Measurements from ENCODE around the gene ARTN. TPM values are rescaled to one million over a fixed set of nuclear protein-coding genes. Genes with fewer than 3 reads are reported as not detected.

ARTN gene
- total and polyA plus RNA-seq, 5 donors from 2014 or later: 1.5 TPM; not detected in 4

DNA sequence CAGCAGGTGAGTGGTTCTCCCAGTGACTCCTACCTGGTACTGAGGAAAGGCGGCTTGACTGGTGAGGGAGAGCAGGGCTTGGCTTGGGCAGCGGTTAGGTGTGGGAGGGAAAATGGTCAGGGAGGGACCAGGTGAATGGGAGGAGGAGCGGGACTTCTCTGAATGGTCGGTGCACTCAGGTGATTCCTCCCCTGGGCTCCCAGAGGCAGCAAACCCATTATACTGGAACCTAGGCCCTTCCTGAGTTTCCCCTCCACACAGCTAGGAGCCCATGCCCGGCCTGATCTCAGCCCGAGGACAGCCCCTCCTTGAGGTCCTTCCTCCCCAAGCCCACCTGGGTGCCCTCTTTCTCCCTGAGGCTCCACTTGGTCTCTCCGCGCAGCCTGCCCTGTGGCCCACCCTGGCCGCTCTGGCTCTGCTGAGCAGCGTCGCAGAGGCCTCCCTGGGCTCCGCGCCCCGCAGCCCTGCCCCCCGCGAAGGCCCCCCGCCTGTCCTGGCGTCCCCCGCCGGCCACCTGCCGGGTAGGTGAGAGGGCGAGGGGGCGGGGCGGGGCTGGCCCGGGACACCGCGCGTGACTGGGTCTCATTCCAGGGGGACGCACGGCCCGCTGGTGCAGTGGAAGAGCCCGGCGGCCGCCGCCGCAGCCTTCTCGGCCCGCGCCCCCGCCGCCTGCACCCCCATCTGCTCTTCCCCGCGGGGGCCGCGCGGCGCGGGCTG, 2.3 kb downstream of the ARTN start:
- Mint-ChIP-seq H3K4me1 (peaks cover 0 to 30% (median 15%) of the 10 kb centered on the region in 4 donors), H3K9me3 (no peaks in the 10 kb centered on the region), H3K4me3 (peak overlapping the region in 1 of 4 donors; percentile 62), H3K36me3 (peaks cover 13% of the 10 kb centered on the region), H3K27ac (no peak overlapping the region), H3K27me3 (peaks cover 34% of the 10 kb centered on the region)
- Histone ChIP-seq H3K4me1 (ENCODE audit: control insufficient read depth, insufficient read depth, low read length, poor library complexity, severe bottlenecking) (peaks cover 22% of the 10 kb centered on the region), H3K36me3 (ENCODE audit: control insufficient read depth, insufficient read depth, low read length) (no peaks in the 10 kb centered on the region), H3K9me3 (ENCODE audit: control insufficient read depth in 2 of 2, low read length in 2 of 2) (no peaks in the 10 kb centered on the region), H3K4me3 (ENCODE audit: low read depth, low read length) (no peak overlapping the region), H3K27me3 (ENCODE audit: control insufficient read depth, insufficient read depth, low read length) (peaks cover 10% of the 10 kb centered on the region), H3K27ac (ENCODE audit: insufficient read depth, low read length, poor library complexity, severe bottlenecking) (no peak overlapping the region)
- DNase-seq (no peak), ATAC-seq (ENCODE audit: low read depth in 2 of 2) (no peak)

DNA sequence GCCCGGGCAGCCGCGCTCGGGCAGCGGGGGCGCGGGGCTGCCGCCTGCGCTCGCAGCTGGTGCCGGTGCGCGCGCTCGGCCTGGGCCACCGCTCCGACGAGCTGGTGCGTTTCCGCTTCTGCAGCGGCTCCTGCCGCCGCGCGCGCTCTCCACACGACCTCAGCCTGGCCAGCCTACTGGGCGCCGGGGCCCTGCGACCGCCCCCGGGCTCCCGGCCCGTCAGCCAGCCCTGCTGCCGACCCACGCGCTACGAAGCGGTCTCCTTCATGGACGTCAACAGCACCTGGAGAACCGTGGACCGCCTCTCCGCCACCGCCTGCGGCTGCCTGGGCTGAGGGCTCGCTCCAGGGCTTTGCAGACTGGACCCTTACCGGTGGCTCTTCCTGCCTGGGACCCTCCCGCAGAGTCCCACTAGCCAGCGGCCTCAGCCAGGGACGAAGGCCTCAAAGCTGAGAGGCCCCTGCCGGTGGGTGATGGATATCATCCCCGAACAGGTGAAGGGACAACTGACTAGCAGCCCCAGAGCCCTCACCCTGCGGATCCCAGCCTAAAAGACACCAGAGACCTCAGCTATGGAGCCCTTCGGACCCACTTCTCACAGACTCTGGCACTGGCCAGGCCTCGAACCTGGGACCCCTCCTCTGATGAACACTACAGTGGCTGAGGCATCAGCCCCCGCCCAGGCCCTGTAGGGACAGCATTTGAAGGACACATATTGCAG, 3.0 kb downstream of the ARTN start:
- peaks cover 0 to 30% (median 15%) of the 10 kb centered on the region in 4 donors for H3K4me1 Mint-ChIP-seq

DNA sequence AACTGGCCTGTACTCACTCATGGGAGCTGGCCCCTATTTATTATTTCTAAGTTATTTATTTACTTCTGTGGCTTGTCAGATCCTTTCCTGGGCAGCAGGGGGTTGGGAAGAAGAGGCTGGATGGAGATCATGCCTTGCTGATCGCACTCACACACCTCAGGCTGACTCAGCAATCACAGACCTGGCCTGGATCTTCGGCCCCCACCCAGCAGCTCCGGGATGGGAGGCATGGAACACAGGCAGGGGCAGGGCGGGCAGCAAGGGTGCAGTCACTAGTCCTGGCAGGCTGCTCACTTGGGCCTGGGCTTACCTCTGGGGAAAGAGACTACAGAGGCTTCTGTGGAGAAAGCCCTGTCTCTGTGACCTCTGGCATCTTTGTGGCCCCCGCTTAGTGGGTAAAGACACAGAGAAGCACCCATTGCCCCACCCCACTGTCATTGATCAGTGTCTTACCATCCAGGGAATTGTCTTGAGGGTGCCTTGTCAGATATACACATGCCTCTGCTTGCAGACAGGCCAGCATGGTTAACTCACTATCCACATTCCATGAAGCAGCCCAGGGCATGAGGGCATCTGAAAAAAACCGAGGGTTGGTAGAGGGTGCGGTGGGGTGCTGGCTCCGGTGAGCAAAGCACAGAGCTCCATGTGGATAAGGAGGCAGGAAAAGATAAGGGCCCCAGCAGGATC, 3.7 kb downstream of the ARTN start:
- ATAC-seq (ENCODE audit: low read depth in 2 of 2): no peak

More for the DNA sequence above, 3.0 kb downstream of the ARTN start:
- peak in 1 of 3 donors; percentile 43 for DNase-seq
- Histone ChIP-seq H3K36me3 (ENCODE audit: control insufficient read depth, insufficient read depth, low read length) (no peaks in the 10 kb centered on the region), H3K27ac (ENCODE audit: insufficient read depth, low read length, poor library complexity, severe bottlenecking) (no peak overlapping the region), H3K4me1 (ENCODE audit: control insufficient read depth, insufficient read depth, low read length, poor library complexity, severe bottlenecking) (peaks cover 22% of the 10 kb centered on the region), H3K9me3 (ENCODE audit: control insufficient read depth in 2 of 2, low read length in 2 of 2) (no peaks in the 10 kb centered on the region), H3K4me3 (ENCODE audit: low read depth, low read length) (no peak overlapping the region), H3K27me3 (ENCODE audit: control insufficient read depth, insufficient read depth, low read length) (peaks cover 10% of the 10 kb centered on the region)
- no peak overlapping the region for H3K27ac Mint-ChIP-seq
- peak overlapping the region in 3 of 4 donors; percentile 35 to 53 (median 46) for H3K4me3 Mint-ChIP-seq
- peaks cover 13% of the 10 kb centered on the region for H3K36me3 Mint-ChIP-seq
- peak; percentile 41 for ATAC-seq (ENCODE audit: low read depth in 2 of 2)
- H3K27me3 Mint-ChIP-seq: peaks cover 34% of the 10 kb centered on the region
- no peaks in the 10 kb centered on the region for H3K9me3 Mint-ChIP-seq

DNA sequence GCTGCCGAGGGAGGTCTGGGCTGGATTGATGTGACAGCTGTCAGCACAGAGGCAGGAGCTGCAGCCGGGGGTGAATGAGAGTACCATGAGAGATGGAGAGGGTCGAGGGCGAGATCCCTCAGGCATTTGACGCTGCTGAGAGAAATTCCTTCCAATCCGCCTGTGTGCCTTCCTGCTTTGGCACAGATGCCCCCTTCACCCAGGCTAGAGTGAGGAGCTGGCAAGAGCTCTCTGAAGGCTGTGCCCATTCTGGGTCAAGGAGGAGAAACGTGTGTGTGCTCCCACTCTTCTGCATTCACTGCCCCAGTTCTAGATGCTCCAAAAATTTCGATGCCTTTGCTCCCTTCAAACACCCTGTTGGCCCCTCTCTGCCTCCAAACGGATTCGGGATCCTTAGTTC, 4.8 kb downstream of the ARTN start:
- H3K36me3 ChIP-seq (ENCODE audit: control insufficient read depth, insufficient read depth, low read length): no peaks in the 10 kb centered on the region
- H3K27me3 ChIP-seq (ENCODE audit: control insufficient read depth, insufficient read depth, low read length): peaks cover 10% of the 10 kb centered on the region
- Mint-ChIP-seq H3K27me3 (peaks cover 24% of the 10 kb centered on the region), H3K4me3 (peak overlapping the region in 1 of 4 donors; percentile 29), H3K27ac (no peak overlapping the region), H3K9me3 (no peaks in the 10 kb centered on the region), H3K4me1 (peaks cover 0 to 33% (median 13%) of the 10 kb centered on the region in 4 donors), H3K36me3 (peaks cover 13% of the 10 kb centered on the region)
- ATAC-seq (ENCODE audit: low read depth in 2 of 2) (no peak), DNase-seq (no peak)
- no peak overlapping the region for H3K4me3 ChIP-seq (ENCODE audit: low read depth, low read length)
- H3K9me3 ChIP-seq (ENCODE audit: control insufficient read depth in 2 of 2, low read length in 2 of 2): no peaks in the 10 kb centered on the region
- peaks cover 19% of the 10 kb centered on the region for H3K4me1 ChIP-seq (ENCODE audit: control insufficient read depth, insufficient read depth, low read length, poor library complexity, severe bottlenecking)
- H3K27ac ChIP-seq (ENCODE audit: insufficient read depth, low read length, poor library complexity, severe bottlenecking): no peak overlapping the region

More for the DNA sequence above, 3.7 kb downstream of the ARTN start:
- peaks cover 33% of the 10 kb centered on the region for H3K27me3 Mint-ChIP-seq
- H3K27me3 ChIP-seq (ENCODE audit: control insufficient read depth, insufficient read depth, low read length): peaks cover 10% of the 10 kb centered on the region
- no peak for DNase-seq
- no peak overlapping the region for H3K4me3 ChIP-seq (ENCODE audit: low read depth, low read length)
- H3K4me1 Mint-ChIP-seq: peaks cover 0 to 34% (median 15%) of the 10 kb centered on the region in 4 donors
- H3K27ac ChIP-seq (ENCODE audit: insufficient read depth, low read length, poor library complexity, severe bottlenecking): no peak overlapping the region
- H3K36me3 ChIP-seq (ENCODE audit: control insufficient read depth, insufficient read depth, low read length): no peaks in the 10 kb centered on the region
- peaks cover 13% of the 10 kb centered on the region for H3K36me3 Mint-ChIP-seq
- peaks cover 22% of the 10 kb centered on the region for H3K4me1 ChIP-seq (ENCODE audit: control insufficient read depth, insufficient read depth, low read length, poor library complexity, severe bottlenecking)
- H3K27ac Mint-ChIP-seq: no peak overlapping the region
- peak overlapping the region in 2 of 4 donors; percentile 35 to 46 for H3K4me3 Mint-ChIP-seq
- no peaks in the 10 kb centered on the region for H3K9me3 ChIP-seq (ENCODE audit: control insufficient read depth in 2 of 2, low read length in 2 of 2)
- no peaks in the 10 kb centered on the region for H3K9me3 Mint-ChIP-seq

DNA sequence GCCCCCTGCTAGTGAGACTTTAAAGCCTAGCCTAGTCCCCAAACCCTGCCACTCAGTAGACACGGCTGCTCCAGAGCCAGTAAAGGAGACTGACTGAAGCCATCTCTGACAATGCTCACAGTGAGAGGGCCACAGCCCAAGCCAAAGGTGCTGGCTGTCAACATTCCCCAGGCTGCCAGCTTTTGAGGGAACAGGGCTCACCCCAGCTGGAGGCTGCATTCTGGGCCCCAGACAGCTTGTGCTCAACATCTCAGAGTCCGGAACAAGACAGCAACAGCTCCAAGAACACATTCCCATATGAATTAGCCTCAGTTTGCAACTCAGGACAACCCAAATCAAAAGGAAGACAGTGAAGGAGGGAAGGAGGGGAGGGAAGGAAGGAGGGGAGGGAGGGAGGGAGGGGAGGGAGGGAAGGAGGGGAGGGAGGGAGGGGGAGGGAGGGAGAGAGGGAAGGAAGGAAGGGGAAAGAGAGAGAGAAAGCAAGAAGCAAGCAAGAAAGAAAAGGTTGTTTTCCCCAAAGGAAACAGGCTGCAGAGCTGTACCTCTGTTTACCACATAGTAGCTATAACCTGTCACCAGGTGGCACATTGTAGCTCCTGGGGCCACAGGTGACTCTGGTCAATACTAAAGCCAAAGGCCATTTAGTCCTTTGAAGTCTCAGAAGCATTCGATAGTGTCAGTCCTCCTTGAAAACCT, 5.4 kb downstream of the ARTN start:
- DNase-seq (no peak), ATAC-seq (ENCODE audit: low read depth in 2 of 2) (no peak)
- peaks cover 0 to 30% (median 12%) of the 10 kb centered on the region in 4 donors for H3K4me1 Mint-ChIP-seq
- Histone ChIP-seq H3K27ac (ENCODE audit: insufficient read depth, low read length, poor library complexity, severe bottlenecking) (no peak overlapping the region), H3K4me3 (ENCODE audit: low read depth, low read length) (no peak overlapping the region), H3K27me3 (ENCODE audit: control insufficient read depth, insufficient read depth, low read length) (peaks cover 8% of the 10 kb centered on the region), H3K4me1 (ENCODE audit: control insufficient read depth, insufficient read depth, low read length, poor library complexity, severe bottlenecking) (peaks cover 12% of the 10 kb centered on the region), H3K36me3 (ENCODE audit: control insufficient read depth, insufficient read depth, low read length) (no peaks in the 10 kb centered on the region), H3K9me3 (ENCODE audit: control insufficient read depth in 2 of 2, low read length in 2 of 2) (no peaks in the 10 kb centered on the region)
- H3K9me3 Mint-ChIP-seq: no peaks in the 10 kb centered on the region
- peaks cover 22% of the 10 kb centered on the region for H3K27me3 Mint-ChIP-seq
- peak overlapping the region in 2 of 4 donors; percentile 29 to 56 for H3K4me3 Mint-ChIP-seq
- H3K27ac Mint-ChIP-seq: no peak overlapping the region
- peaks cover 13% of the 10 kb centered on the region for H3K36me3 Mint-ChIP-seq

DNA sequence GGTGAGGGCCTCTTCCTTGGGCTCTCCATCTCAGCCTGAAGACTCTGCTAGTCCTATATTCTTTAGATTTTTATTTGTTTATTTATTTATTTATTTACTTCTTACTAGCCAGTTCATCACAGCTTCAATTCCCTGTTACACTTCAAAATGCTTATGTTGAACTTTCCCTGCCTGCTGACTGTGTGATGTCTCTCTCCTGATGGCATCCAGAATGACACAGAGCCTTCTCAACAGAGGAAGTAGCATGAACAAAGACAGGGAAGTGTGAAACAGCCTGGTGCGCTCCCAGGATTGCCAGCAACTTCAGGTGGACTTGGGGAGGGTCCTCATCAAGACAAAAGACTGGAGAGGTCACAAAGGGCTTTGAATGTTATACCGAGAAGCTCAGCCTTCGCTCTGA, 8.8 kb downstream of the ARTN start:
- ATAC-seq (ENCODE audit: low read depth in 2 of 2) (no peak), DNase-seq (no peak)
- H3K36me3 ChIP-seq (ENCODE audit: control insufficient read depth, insufficient read depth, low read length): no peaks in the 10 kb centered on the region
- H3K9me3 ChIP-seq (ENCODE audit: control insufficient read depth in 2 of 2, low read length in 2 of 2): no peaks in the 10 kb centered on the region
- H3K36me3 Mint-ChIP-seq: peaks cover 13% of the 10 kb centered on the region
- H3K27ac ChIP-seq (ENCODE audit: insufficient read depth, low read length, poor library complexity, severe bottlenecking): no peak overlapping the region
- H3K27me3 Mint-ChIP-seq: no peaks in the 10 kb centered on the region
- H3K4me1 ChIP-seq (ENCODE audit: control insufficient read depth, insufficient read depth, low read length, poor library complexity, severe bottlenecking): peaks cover 18% of the 10 kb centered on the region
- no peak overlapping the region for H3K27ac Mint-ChIP-seq
- no peaks in the 10 kb centered on the region for H3K27me3 ChIP-seq (ENCODE audit: control insufficient read depth, insufficient read depth, low read length)
- H3K9me3 Mint-ChIP-seq: no peaks in the 10 kb centered on the region
- H3K4me1 Mint-ChIP-seq: peaks cover 5 to 43% (median 18%) of the 10 kb centered on the region in 4 donors
- H3K4me3 ChIP-seq (ENCODE audit: low read depth, low read length): no peak overlapping the region
- peak overlapping the region in 2 of 4 donors; percentile 4 to 57 for H3K4me3 Mint-ChIP-seq

DNA sequence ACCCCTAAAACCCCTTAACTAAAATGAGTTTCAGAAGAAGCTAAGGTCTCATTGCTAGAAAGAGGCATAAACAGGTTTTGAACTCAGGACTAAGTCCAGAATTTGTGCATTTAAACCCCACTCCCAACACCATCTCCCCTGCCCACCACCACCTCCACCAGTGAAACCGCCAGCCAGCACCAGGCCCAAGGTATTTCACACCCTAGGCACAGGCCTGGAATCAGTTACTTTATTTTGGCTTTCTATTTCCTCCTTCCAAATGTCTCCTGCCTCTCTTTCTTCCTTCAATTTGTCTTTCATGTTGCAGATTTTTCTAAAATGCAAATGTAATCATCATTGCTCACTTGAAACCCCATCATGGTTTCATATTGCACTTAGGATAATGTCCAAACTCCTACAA, 11.3 kb downstream of the ARTN start:
- DNase-seq: no peak
- H3K27ac ChIP-seq (ENCODE audit: insufficient read depth, low read length, poor library complexity, severe bottlenecking): no peak overlapping the region
- Mint-ChIP-seq H3K36me3 (peaks cover 4% of the 10 kb centered on the region), H3K9me3 (no peaks in the 10 kb centered on the region), H3K4me3 (peak overlapping the region; percentile 63 to 95 (median 90)), H3K27me3 (no peaks in the 10 kb centered on the region), H3K27ac (peak overlapping the region in 1 of 3 donors; percentile 92), H3K4me1 (peaks cover 5 to 53% (median 25%) of the 10 kb centered on the region in 4 donors)
- peaks cover 26% of the 10 kb centered on the region for H3K4me1 ChIP-seq (ENCODE audit: control insufficient read depth, insufficient read depth, low read length, poor library complexity, severe bottlenecking)
- ATAC-seq (ENCODE audit: low read depth in 2 of 2): no peak
- no peak overlapping the region for H3K4me3 ChIP-seq (ENCODE audit: low read depth, low read length)
- H3K27me3 ChIP-seq (ENCODE audit: control insufficient read depth, insufficient read depth, low read length): no peaks in the 10 kb centered on the region
- no peaks in the 10 kb centered on the region for H3K9me3 ChIP-seq (ENCODE audit: control insufficient read depth in 2 of 2, low read length in 2 of 2)
- H3K36me3 ChIP-seq (ENCODE audit: control insufficient read depth, insufficient read depth, low read length): no peaks in the 10 kb centered on the region

Measured in CD4-positive, CD25-positive, alpha-beta regulatory T cell (primary cell).